Fibroblast of skin of right quadriceps (primary cell): Measurements from ENCODE around the gene HNRNPA1L2.
"Not testable (repeated sequence)": the region's sequence is repeated elsewhere in the genome, so short reads cannot be mapped to it uniquely, and the experiment has no call there.

ENCODE experiments used
- DNase-seq: peaks from one replicate; pipeline ENCODE4 v3.0.0-alpha.2; 2013

Gene HNRNPA1L2

GRCh38 chr13:52642131-52642530 is at the start of gene HNRNPA1L2:
TSS of gene HNRNPA1L2 (plus strand) at chr13:52642431. CDS start at chr13:52642493, 62 bp downstream.
- DNase-seq, result no peak

- not testable (repeated sequence) for DNase-seq
Measured at GRCh38 chr13:52593175-52593574, 49.1 kb upstream of the HNRNPA1L2 start.

DNA sequence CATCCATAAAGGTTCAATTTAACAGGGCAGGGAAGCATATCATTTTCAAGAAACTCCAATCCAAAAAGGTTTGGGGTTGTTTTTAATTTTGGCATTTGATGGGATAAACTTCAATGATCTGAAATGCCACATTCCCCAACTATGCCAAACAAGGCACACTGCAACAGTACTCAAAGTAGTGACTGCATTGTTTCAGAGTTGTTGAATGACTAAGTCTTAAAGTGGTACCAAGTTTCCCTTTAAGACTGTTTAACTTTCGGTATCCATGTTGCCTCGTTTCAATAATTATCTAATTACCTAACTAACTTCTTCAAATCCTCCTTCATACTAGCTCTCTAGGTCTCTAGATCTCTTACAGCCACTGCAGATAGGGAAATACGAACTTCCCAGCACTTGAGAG is 48.4 kb upstream of the HNRNPA1L2 start:
- DNase-seq, result not testable (repeated sequence)

DNA sequence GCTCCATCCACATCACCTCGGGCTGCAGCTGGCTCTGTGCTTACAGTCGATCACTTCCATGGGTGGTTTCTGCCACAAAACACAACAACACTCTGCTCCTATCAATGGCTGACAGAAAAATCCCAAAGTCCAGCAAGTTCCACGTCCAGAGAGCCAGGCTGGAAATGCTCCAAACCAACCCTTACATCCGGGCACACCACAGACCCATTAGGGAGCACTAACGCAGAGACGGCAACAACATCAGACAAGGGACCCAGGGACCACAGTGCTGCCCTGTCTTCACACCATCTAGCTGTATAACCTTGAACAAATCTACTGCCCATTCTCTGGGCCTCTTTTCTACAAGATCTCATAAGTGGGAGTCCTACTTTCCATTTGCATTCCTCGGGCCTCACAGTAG is 47.9 kb upstream of the HNRNPA1L2 start:
- not testable (repeated sequence) for DNase-seq

DNA sequence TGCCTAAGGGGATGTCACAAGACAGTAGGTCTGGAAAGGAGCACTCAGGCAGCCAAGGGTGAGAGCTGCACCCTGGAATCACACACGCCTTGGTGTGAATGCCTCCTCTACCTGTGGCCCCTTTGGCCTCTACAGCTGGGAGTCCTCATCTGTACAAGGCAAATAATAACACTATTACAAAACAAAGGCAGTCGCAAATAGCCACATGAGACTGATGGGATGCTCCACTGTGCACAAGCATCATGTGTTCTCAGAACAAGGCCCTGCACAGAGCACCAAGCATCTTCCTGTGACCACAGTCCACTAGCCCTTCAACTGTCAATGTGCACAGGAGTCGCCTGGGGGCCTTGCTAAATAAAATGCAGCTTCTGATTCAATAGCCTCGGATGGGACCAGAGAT is 44.6 kb upstream of the HNRNPA1L2 start:
- DNase-seq, result no peak

GRCh38 chr13:52599037-52599847 is 43.0 kb upstream of the HNRNPA1L2 start:
- DNase-seq, result no peak

GRCh38 chr13:52599848-52600603 is 42.2 kb upstream of the HNRNPA1L2 start:
- no peak for DNase-seq

GRCh38 chr13:52600666-52601065 is 41.6 kb upstream of the HNRNPA1L2 start:
- no peak for DNase-seq

GRCh38 chr13:52603316-52603715 is 38.9 kb upstream of the HNRNPA1L2 start:
- DNase-seq, result not testable (repeated sequence)

DNA sequence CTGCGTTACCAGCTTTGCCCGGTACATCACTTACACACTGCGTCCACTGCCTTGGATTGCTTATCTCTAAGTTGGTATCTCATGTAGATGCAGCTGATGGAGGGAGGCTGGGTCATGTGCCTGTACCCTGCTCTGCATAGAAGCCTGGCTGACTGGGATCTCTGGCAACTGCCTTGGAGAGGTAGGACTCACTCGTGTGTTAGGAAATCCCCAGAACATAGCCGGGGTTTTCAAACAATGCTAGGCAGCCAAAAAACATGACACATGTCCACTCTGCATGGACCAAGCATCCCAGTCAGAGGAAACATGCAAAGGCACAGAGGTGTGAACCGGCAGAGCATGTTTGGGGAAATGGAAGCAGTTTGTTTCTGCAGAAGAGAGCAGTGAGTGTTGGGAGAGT is 36.1 kb upstream of the HNRNPA1L2 start:
- not testable (repeated sequence) for DNase-seq

DNA sequence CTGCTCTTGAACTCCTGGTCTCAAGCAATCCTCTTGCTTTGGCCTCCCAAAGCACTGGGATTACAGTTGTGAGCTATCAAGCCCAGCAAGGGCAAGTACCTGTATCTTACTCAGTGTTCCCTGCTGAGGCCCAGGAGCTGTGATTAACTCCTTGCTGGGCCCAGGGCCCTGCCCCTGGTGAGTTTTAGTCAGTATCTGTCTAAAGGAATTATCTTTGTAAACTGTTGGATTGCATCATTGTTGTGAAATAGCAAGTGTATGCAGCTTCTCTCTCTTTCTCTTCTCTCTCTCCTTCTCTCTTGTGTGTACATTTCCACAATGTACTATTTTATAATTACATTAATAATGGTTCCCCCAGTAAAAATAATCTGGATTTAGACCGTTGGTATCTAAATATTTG is 35.4 kb upstream of the HNRNPA1L2 start:
- not testable (repeated sequence) for DNase-seq

DNA sequence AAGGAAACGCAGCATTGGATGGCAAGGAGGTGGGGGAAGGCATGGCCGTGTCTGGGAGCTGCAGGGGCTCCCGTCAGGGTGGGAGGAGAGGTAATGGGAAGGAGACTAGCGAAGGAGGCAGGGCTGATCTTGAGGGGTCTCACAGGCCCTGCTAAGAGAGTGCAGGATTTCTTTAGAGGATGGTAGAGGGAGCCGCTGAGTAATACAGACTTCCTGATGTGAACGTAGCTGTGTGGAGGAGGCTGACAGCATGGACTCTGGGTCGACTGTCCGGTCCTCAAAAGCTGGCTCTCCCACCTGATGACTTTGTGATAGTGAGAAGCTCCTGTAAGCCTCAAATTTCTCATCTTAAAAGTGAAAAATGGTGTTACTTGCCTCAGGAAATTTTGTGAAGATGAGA is 34.0 kb upstream of the HNRNPA1L2 start:
- not testable (repeated sequence) for DNase-seq

GRCh38 chr13:52609013-52609606 is 33.1 kb upstream of the HNRNPA1L2 start:
- peak; percentile 24 for DNase-seq

GRCh38 chr13:52610158-52610557 is 32.1 kb upstream of the HNRNPA1L2 start:
- not testable (repeated sequence) for DNase-seq

DNA sequence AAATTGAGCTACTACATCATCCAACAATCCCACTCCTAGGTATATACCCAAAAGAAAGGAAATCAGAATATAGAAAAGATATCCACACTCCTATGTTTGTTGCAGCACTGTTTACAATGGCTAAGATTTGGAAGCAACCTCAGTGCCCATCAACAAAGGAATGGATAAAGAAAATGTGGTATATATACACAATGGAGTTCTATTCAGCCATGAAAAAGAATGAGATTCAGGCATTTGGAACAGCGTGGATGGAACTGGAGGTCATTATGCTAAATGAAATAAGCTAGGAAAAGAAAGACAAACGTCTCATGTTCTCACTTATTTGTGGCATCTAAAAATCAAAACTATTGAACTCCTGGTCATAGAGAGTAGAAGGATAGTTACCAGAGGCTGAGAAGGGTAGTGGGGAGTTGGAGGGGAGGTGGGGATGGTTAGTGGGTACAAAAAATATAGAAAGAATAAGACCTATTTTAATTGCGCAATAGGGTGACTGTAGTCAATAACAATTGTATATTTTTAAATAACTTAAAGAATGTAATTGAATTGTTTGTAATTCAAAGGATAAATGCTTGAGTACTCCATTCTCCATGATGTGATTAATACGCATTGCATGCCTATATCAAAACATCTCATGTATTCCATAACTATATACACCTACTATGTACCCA is 27.0 kb upstream of the HNRNPA1L2 start:
- DNase-seq, result no peak

DNA sequence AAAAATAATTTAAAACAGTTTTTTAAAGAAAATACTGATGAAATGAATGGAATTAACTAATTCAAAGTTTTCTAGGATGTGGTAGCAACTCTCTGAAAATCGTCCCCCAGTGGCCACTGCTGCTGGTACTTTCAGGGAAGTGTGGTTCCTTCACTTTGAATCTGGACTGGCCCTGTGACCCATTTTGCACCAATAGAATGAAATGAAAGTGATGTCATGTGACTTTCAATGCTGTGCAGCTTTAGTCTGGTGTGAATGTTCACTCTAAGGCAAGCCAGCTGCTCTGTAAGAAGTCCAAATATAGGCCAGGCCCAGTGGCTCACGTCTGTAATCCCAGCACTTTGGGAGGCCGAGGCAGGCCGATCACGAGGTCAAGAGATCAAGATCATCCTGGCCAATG is 26.4 kb upstream of the HNRNPA1L2 start:
- no peak for DNase-seq

DNA sequence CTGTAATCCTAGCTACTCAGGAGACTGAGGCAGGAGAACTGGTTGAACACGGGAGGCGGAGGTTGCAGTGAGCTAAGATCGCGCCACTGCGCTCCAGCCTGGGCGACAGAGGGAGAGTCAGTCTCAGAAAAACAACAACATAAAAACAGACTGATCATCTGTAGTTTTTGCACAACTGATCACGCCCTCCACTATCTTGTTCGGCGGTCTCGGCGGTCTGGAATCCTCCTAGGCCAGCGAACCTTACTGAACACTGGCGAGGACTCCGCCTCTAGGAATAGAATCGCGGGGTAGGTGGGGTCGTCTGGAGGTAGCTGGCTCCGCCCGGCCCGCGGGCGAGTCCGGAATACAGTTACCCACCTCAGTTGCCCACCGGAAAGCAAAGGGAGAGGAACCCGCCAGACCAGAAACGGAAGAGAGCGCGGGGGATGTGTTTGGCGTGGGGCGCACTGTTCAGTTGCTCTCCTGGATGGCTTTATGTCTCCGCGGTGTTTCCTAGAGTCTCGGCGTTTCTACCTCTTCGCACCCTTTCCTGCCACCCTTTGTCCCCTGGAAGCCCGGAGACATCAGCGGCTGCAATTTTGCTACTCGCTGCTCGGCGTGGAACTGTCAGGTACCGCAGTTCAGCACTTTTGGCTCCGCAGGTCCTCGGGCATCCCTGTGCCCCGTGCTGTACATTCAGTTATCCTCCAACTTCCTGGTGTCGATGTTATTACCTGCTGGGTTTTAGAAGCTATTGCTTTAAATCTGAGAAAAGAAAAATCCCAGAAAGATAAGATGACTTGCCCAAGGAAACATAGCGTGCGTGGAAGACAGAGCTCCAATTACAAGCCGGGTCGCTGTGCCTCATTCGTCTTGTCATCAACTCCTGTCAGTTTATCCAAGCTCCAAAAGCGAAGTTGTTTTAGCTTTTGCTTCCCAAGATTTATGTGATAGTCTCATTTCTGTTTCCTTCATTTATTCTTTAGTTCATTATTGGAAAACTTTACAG is 24.9 kb upstream of the HNRNPA1L2 start:
- peak; percentile 86 for DNase-seq

GRCh38 chr13:52631083-52631690 is 11.0 kb upstream of the HNRNPA1L2 start:
- not testable (repeated sequence) for DNase-seq

- DNase-seq, result no peak
Measured at GRCh38 chr13:52638666-52639328, 3.4 kb upstream of the HNRNPA1L2 start.

DNA sequence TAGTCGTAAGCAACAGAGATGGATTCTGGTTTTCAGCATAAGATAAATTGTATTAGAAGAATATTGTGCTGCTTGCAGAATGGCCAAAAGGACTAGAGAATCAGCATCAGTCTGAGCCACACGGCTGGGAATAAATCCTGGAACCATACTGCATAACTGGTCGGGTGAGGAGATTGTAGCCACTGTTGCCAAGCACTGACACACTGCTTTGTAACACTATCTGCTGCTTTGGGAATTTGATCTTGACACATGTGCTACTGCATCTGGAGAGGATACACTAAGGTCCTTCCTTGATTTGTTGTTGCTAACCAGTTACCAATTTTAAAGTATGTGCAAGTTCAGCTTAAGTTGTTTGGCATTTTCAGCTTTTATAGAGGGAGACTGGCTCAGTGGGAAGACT is 1.9 kb downstream of the HNRNPA1L2 start:
- no peak for DNase-seq

DNA sequence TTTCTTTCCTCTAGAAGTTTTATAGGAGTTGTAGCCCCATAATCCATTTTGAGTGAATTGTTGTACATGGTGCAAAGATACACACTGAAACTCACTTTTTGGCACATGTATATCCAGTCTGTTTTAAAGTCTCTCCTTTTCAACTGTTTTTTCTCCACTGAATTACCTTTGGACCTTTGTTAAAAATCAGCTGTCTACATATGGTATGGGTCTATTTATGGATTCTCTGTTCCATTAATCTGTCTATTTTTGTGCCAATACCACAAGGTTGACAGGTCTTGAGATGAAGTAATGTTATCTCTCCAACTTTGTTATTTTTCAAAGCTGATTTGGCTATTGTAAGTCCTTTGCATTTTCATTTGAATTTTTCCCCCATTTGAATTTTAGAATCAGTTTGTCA is 4.7 kb downstream of the HNRNPA1L2 start:
- DNase-seq, result no peak
